Glutamatergic neuron (in vitro differentiated cells): ENCODE data around the gene TIGD3. TPM values are rescaled to one million over a fixed set of nuclear protein-coding genes. Genes with fewer than 3 reads are reported as not detected.
A peak's percentile ranks its signal among the peaks of the same experiment; 100 is the strongest.

Experiments
- DNase-seq: peaks from one replicate; pipeline ENCODE4 v3.0.0; 2022
- H3K27ac Mint-ChIP-seq: one replicate; pipeline ENCODE4 v1.8.0; 2020; ENCODE audit warnings: mild to moderate bottlenecking, mixed read lengths, inconsistent platforms; ENCODE audit not compliant: unreplicated experiment
- H3K27me3 Mint-ChIP-seq: one replicate; pipeline ENCODE4 v1.8.0; 2020; ENCODE audit warnings: mild to moderate bottlenecking, moderate library complexity, mixed read lengths, inconsistent platforms; ENCODE audit not compliant: unreplicated experiment
- H3K36me3 Mint-ChIP-seq: one replicate; pipeline ENCODE4 v1.8.0; 2020; ENCODE audit warnings: mild to moderate bottlenecking, mixed read lengths, inconsistent platforms; ENCODE audit not compliant: unreplicated experiment
- H3K4me1 Mint-ChIP-seq: one replicate; pipeline ENCODE4 v1.8.0; 2020; ENCODE audit warnings: mild to moderate bottlenecking, low read depth, mixed read lengths, inconsistent platforms; ENCODE audit not compliant: unreplicated experiment
- H3K4me3 Mint-ChIP-seq: one replicate; pipeline ENCODE4 v1.8.0; 2020; ENCODE audit warnings: mild to moderate bottlenecking, mixed read lengths, inconsistent platforms; ENCODE audit not compliant: unreplicated experiment
- H3K9me3 Mint-ChIP-seq: one replicate; pipeline ENCODE4 v1.8.0; 2020; ENCODE audit warnings: mild to moderate bottlenecking, moderate library complexity, mixed read lengths, inconsistent platforms; ENCODE audit not compliant: unreplicated experiment
- total RNA-seq: library from RNA; stranded (reverse); fragmentation: NEBNext Ultra II Directional; extraction: Animal tissue kit (Norgen Biotek cat#: 25700); gene quantifications from one replicate; pipeline ENCODE4 v1.2.1, GENCODE V29; 2021; ENCODE audit not compliant: unreplicated experiment
- TF ChIP-seq, protein P1 (sequence below): fragments of 200-600 bp; sonication (generic); IDR thresholded peaks from one replicate; pipeline ENCODE4 v1.5.0; 2021; ENCODE audit not compliant: partially characterized antibody, unreplicated experiment

The TIGD3 gene
- total RNA-seq, 1 donor from 2014 or later, result 3.8 TPM

DNA sequence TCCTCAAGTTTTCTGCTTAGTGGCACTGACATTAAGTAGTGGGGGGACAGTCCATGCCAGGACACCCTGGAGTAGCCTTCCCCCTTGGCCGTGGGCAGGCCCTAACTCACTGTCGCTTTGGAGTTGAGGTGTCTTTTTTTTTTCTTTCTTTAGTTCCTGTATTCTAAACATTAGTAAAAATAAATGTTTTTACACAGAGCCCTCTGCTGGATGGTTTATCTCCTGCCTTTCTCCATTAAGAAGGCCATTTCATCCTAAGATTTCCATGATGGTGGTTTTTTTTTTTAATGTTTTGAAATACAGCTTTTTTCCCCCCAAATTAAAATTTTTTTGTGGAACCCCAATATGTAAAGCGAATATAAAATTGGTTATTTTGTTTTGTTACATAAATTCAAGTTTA is 1.8 kb upstream of the TIGD3 start:
- peaks cover 7% of the 10 kb centered on the region for H3K27me3 Mint-ChIP-seq
- H3K27ac Mint-ChIP-seq, result no peak overlapping the region
- H3K9me3 Mint-ChIP-seq, result peaks cover 11% of the 10 kb centered on the region
- TF ChIP-seq, protein P1, sequence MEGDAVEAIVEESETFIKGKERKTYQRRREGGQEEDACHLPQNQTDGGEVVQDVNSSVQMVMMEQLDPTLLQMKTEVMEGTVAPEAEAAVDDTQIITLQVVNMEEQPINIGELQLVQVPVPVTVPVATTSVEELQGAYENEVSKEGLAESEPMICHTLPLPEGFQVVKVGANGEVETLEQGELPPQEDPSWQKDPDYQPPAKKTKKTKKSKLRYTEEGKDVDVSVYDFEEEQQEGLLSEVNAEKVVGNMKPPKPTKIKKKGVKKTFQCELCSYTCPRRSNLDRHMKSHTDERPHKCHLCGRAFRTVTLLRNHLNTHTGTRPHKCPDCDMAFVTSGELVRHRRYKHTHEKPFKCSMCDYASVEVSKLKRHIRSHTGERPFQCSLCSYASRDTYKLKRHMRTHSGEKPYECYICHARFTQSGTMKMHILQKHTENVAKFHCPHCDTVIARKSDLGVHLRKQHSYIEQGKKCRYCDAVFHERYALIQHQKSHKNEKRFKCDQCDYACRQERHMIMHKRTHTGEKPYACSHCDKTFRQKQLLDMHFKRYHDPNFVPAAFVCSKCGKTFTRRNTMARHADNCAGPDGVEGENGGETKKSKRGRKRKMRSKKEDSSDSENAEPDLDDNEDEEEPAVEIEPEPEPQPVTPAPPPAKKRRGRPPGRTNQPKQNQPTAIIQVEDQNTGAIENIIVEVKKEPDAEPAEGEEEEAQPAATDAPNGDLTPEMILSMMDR, result no peak
- DNase-seq, result no peak
- H3K4me3 Mint-ChIP-seq, result no peak overlapping the region
- peaks cover 12% of the 10 kb centered on the region for H3K4me1 Mint-ChIP-seq
- H3K36me3 Mint-ChIP-seq, result peaks cover 5% of the 10 kb centered on the region

DNA sequence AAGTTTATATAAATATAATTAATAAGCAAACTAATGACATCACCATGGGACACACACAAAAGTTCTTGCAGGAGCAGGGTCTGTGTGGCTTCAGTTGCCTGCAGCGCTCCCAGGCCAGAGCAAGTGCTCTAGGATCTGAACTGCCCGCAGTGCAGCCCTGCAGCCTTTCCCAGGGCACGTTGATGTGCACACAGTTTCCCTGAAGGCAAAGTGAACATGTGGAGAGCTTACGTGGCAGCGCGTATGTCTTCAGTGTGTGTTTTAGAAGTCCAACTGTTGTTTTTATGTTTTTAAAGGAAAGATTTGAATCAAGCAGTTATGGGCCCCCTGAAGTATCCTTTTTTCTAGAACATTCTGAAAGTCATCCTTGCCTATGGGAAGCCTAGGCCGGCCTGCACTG is 1.2 kb upstream of the TIGD3 start:
- Mint-ChIP-seq H3K27ac (peak overlapping the region; percentile 79), H3K36me3 (peaks cover 5% of the 10 kb centered on the region), H3K4me3 (peak overlapping the region; percentile 85), H3K27me3 (peaks cover 7% of the 10 kb centered on the region), H3K9me3 (peaks cover 13% of the 10 kb centered on the region), H3K4me1 (peaks cover 12% of the 10 kb centered on the region)
- TF ChIP-seq, protein P1, result no peak
- DNase-seq, result no peak

DNA sequence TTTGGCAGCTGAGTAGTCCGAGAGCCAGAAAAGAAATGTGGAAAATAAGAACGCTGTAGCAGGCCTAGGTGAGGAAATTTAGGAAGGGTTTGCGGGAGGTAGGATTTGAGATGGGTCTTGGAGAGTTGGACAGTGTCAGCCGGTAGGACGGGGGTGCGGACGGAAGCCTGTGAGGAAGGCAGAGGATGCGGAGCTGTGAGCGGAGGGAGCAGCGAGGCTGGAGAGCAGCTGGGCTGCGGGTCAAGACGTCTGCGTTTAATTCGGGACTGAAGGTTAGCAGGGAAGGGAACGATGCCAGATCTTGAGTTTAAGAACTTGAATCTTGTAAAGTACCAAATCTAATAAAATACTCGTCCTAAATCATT is 669 bp upstream of the TIGD3 start:
- DNase-seq, result peak; percentile 43
- Mint-ChIP-seq H3K36me3 (peaks cover 5% of the 10 kb centered on the region), H3K9me3 (peaks cover 13% of the 10 kb centered on the region), H3K27me3 (peaks cover 7% of the 10 kb centered on the region), H3K4me3 (peak overlapping the region; percentile 85), H3K27ac (peak overlapping the region; percentile 79), H3K4me1 (peaks cover 12% of the 10 kb centered on the region)
- TF ChIP-seq, protein P1, result no peak

GRCh38 chr11:65355013-65355775 is 643 bp downstream of the TIGD3 start:
- Mint-ChIP-seq H3K27ac (peak overlapping the region; percentile 84), H3K9me3 (peaks cover 13% of the 10 kb centered on the region)

More at GRCh38 chr11:65355013-65355775, 643 bp downstream of the TIGD3 start:
- Mint-ChIP-seq H3K4me3 (peak overlapping the region; percentile 86), H3K36me3 (peaks cover 5% of the 10 kb centered on the region), H3K4me1 (peaks cover 12% of the 10 kb centered on the region), H3K27me3 (peaks cover 7% of the 10 kb centered on the region)
- TF ChIP-seq, protein P1, result no peak
- peak; percentile 74 for DNase-seq
